ENCODE data around the gene SOX30. TPM values are rescaled to one million over a fixed set of nuclear protein-coding genes. Genes with fewer than 3 reads are reported as not detected.

SOX30 gene
- total and polyA plus RNA-seq, 2 donors (not counting 1 experiment from before 2014, with no cell fraction given) = 0.21 to 0.49 TPM

DNA sequence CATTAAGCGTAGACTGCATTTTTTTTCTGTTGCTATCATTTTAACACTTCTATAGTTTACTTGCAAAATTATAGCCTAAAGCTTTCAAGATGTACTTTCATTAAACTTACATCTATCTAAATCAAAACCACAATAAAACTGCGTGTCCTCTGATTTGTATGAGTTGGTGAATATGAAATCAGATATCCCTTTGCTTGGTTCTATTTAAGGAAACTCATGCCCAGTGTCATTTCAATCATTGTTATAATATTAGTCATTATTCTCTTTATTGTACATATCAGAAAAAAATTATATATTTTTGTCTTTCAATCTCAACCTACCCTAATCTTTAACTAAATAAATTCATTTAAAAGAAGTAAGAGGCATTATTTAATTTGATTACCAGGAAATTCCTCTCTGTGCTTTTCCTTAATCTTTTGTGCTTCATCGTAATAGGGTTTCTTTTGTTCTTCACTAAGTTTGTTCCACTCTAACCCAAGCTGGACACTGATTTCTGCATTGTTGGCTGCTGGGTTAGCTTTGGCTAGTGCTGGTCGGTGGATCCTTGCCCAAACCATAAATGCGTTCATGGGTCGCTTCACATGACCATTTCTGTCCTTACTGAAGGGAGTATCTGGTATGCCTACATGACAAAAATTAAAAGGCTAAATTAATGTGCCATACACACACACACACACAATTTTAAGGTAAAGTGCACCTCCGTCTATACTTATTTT is 3.8 kb downstream of the SOX30 start:
- H3K27me3 ChIP-seq (replicated peaks in 1 of 4; ENCODE audit: control extremely low read depth in 1 of 4, control insufficient read depth in 3 of 4, insufficient read depth in 4 of 4, low read length in 3 of 4) = no peaks in the 10 kb centered on the region
- intact Hi-C loops (cut with micrococcal nuclease) = no loop called here
- TF ChIP-seq EZH2 (IDR thresholded peaks at IDR 0.05; ENCODE audit: borderline replicate concordance, insufficient read depth, low read depth, low read length, poor library complexity, severe bottlenecking) (no peak), CTCF (IDR thresholded peaks at IDR 0.05) (no peak)
- H3K9ac ChIP-seq (ENCODE audit: low read length) = no peak overlapping the region
- Mint-ChIP-seq H3K4me1 (peaks cover 53% of the 10 kb centered on the region), H3K9me3 (ENCODE audit: insufficient read depth) (peaks cover 2% of the 10 kb centered on the region), H3K27me3 (no peaks in the 10 kb centered on the region), H3K27ac (no peak overlapping the region), H3K4me3 (no peak overlapping the region)
- ATAC-seq (ENCODE audit: low read depth) (no peak), DNase-seq (no peak)
- no peaks in the 10 kb centered on the region for H3K36me3 ChIP-seq (replicated peaks in 1 of 2; ENCODE audit: control extremely low read depth in 1 of 2, control insufficient read depth in 1 of 2, extremely low read depth in 1 of 2, insufficient read depth in 2 of 2, low read length in 1 of 2)
- CTCF ChIA-PET = interaction anchor here (1.2 kb wide), 1 partner anchor 95 kb away, joined by 3 read pairs; the partner anchor contains the start of gene LSM11
- peak overlapping the region; percentile 15 for H3K4me2 ChIP-seq (replicated peaks; ENCODE audit: low read depth, low read length, poor library complexity, severe bottlenecking)
- no peaks in the 10 kb centered on the region for H4K20me1 ChIP-seq (ENCODE audit: control insufficient read depth, insufficient read depth, low read length, poor library complexity, severe bottlenecking)
- H2AFZ ChIP-seq (ENCODE audit: insufficient read depth, low read depth, low read length, poor library complexity, severe bottlenecking) = no peak overlapping the region
- H3K4me1 ChIP-seq (ENCODE audit: control insufficient read depth in 2 of 2, insufficient read depth in 2 of 2, low read length in 2 of 2) = peaks cover 34 to 42% of the 10 kb centered on the region in 2 donors
- H3K27ac ChIP-seq (ENCODE audit: low read length in 2 of 2) = peak overlapping the region in 1 of 2 donors; percentile 18
- peaks cover 20% of the 10 kb centered on the region for H3K79me2 ChIP-seq (ENCODE audit: control insufficient read depth, insufficient read depth, low read length)
- H3K4me3 ChIP-seq (ENCODE audit: control extremely low read depth in 1 of 5, extremely low read depth in 1 of 5, insufficient read depth in 1 of 5, low read depth in 2 of 5, low read length in 4 of 5) = peak overlapping the region in 1 of 5 experiments; percentile 8
- WGBS (ENCODE audit: insufficient coverage) = 100% methylated on average over 2 of the region's 7 CpGs
- POLR2A ChIA-PET = interaction anchor here (0.5 to 0.7 kb wide), 2 partner anchors 97 to 117 kb away, joined by 4 to 6 read pairs; no protein-coding TSS in a partner anchor
- H3K9me3 ChIP-seq (ENCODE audit: control extremely low read depth in 1 of 3, control insufficient read depth in 2 of 3, insufficient read depth in 1 of 3, low read length in 2 of 3) = peaks cover 0 to 20% (median 0%) of the 10 kb centered on the region in 3 donors

GRCh38 chr5:157640406-157641066 is 11.7 kb downstream of the SOX30 start:
- no peak overlapping the region for H3K27ac ChIP-seq (ENCODE audit: low read length in 2 of 2)
- H3K36me3 ChIP-seq (replicated peaks in 1 of 2; ENCODE audit: control extremely low read depth in 1 of 2, control insufficient read depth in 1 of 2, extremely low read depth in 1 of 2, insufficient read depth in 2 of 2, low read length in 1 of 2) = no peaks in the 10 kb centered on the region
- H3K4me2 ChIP-seq (replicated peaks; ENCODE audit: low read depth, low read length, poor library complexity, severe bottlenecking) = no peak overlapping the region
- H3K27me3 ChIP-seq (replicated peaks in 1 of 4; ENCODE audit: control extremely low read depth in 1 of 4, control insufficient read depth in 3 of 4, insufficient read depth in 4 of 4, low read length in 3 of 4) = no peaks in the 10 kb centered on the region
- no peak overlapping the region for H3K4me3 ChIP-seq (ENCODE audit: control extremely low read depth in 1 of 5, extremely low read depth in 1 of 5, insufficient read depth in 1 of 5, low read depth in 2 of 5, low read length in 4 of 5)
- Mint-ChIP-seq H3K27me3 (no peaks in the 10 kb centered on the region), H3K9me3 (ENCODE audit: insufficient read depth) (no peaks in the 10 kb centered on the region), H3K4me1 (peaks cover 9% of the 10 kb centered on the region), H3K27ac (no peak overlapping the region), H3K4me3 (no peak overlapping the region)
- ATAC-seq (ENCODE audit: low read depth) (no peak), DNase-seq (no peak)
- no peaks in the 10 kb centered on the region for H3K4me1 ChIP-seq (ENCODE audit: control insufficient read depth in 2 of 2, insufficient read depth in 2 of 2, low read length in 2 of 2)
- no peaks in the 10 kb centered on the region for H3K9me3 ChIP-seq (ENCODE audit: control extremely low read depth in 1 of 3, control insufficient read depth in 2 of 3, insufficient read depth in 1 of 3, low read length in 2 of 3)
- intact Hi-C loops (cut with micrococcal nuclease) = no loop called here
- H3K79me2 ChIP-seq (ENCODE audit: control insufficient read depth, insufficient read depth, low read length) = no peaks in the 10 kb centered on the region
- H3K9ac ChIP-seq (ENCODE audit: low read length) = no peak overlapping the region
- TF ChIP-seq EZH2 (IDR thresholded peaks at IDR 0.05; ENCODE audit: borderline replicate concordance, insufficient read depth, low read depth, low read length, poor library complexity, severe bottlenecking) = no peak
- WGBS (ENCODE audit: insufficient coverage) = 97% methylated on average over 6 of the region's 9 CpGs
- POLR2A ChIA-PET = no interaction called here
- H2AFZ ChIP-seq (ENCODE audit: insufficient read depth, low read depth, low read length, poor library complexity, severe bottlenecking) = no peak overlapping the region
- no peaks in the 10 kb centered on the region for H4K20me1 ChIP-seq (ENCODE audit: control insufficient read depth, insufficient read depth, low read length, poor library complexity, severe bottlenecking)
- CTCF ChIA-PET = interaction anchor here (0.9 to 1.7 kb wide), 2 partner anchors 10 to 53 kb away, joined by 3 to 4 read pairs; no protein-coding TSS in a partner anchor
